LNCAP (cell line): ENCODE results near the gene WDFY2.

Source experiments
- CTCF ChIP-seq: fragments of 450-650 bp; IDR thresholded peaks from 2 replicates; pipeline ENCODE4 v1.5.1; 2017; ENCODE audit warnings: mild to moderate bottlenecking

Gene WDFY2

GRCh38 chr13:51778392-51778791, 194.1 kb downstream of the WDFY2 start:
- TF ChIP-seq CTCF = no peak

- no peak for TF ChIP-seq CTCF
These were observed 195.8 kb downstream of the WDFY2 start for GRCh38 chr13:51780099-51780498.

GRCh38 chr13:51781246-51782022, 197.2 kb downstream of the WDFY2 start:
- peak; percentile 42 for TF ChIP-seq CTCF

- no peak for TF ChIP-seq CTCF
These were observed 197.9 kb downstream of the WDFY2 start for GRCh38 chr13:51782026-51782710.

GRCh38 chr13:51783428-51784094, 199.3 kb downstream of the WDFY2 start:
- no peak for TF ChIP-seq CTCF

- no peak for TF ChIP-seq CTCF
These were observed 199.8 kb downstream of the WDFY2 start for GRCh38 chr13:51784097-51784496.

- TF ChIP-seq CTCF = no peak
These were observed 201.6 kb downstream of the WDFY2 start for GRCh38 chr13:51785712-51786424.
